GM19099 (cell line): Measurements from ENCODE around the gene CERS2.

Source experiments
- POLR2A ChIP-seq: IDR thresholded peaks from 3 replicates; pipeline ENCODE4 v1.6.1; 2011; ENCODE audit warnings: low read depth; ENCODE audit not compliant: insufficient read length; ENCODE audit errors: extremely low read depth

Gene CERS2

GRCh38 chr1:151001602-151002001 is 27.0 kb upstream of the CERS2 start:
- TF ChIP-seq POLR2A = no peak

GRCh38 chr1:151000408-151000807 is 25.8 kb upstream of the CERS2 start:
- no peak for TF ChIP-seq POLR2A

- no peak for TF ChIP-seq POLR2A
Measured at GRCh38 chr1:150999926-151000325, 25.3 kb upstream of the CERS2 start.

GRCh38 chr1:150999051-150999674 is 24.5 kb upstream of the CERS2 start:
- no peak for TF ChIP-seq POLR2A

- no peak for TF ChIP-seq POLR2A
Measured at GRCh38 chr1:150997949-150998348, 23.3 kb upstream of the CERS2 start.

- no peak for TF ChIP-seq POLR2A
Measured at GRCh38 chr1:150997126-150997872, 22.7 kb upstream of the CERS2 start.

GRCh38 chr1:150995896-150996295 is 21.3 kb upstream of the CERS2 start:
- TF ChIP-seq POLR2A = no peak

- TF ChIP-seq POLR2A = no peak
Measured at GRCh38 chr1:150995460-150995859, 20.8 kb upstream of the CERS2 start.

- TF ChIP-seq POLR2A = no peak
Measured at GRCh38 chr1:150994248-150994647, 19.6 kb upstream of the CERS2 start.

- TF ChIP-seq POLR2A = no peak
Measured at GRCh38 chr1:150992626-150993025, 18.0 kb upstream of the CERS2 start.

GRCh38 chr1:150987924-150988323 is 13.3 kb upstream of the CERS2 start:
- TF ChIP-seq POLR2A = no peak

- TF ChIP-seq POLR2A = no peak
Measured at GRCh38 chr1:150985179-150985825, 10.7 kb upstream of the CERS2 start.

- TF ChIP-seq POLR2A = no peak
Measured at GRCh38 chr1:150981805-150982712, 7.4 kb upstream of the CERS2 start, which contains the start of gene ANXA9. ANXA9 (plus strand) TSS chr1:150982292; CDS start chr1:150983106, 814 bp downstream.

GRCh38 chr1:150981177-150981804 is 6.7 kb upstream of the CERS2 start:
- TF ChIP-seq POLR2A = no peak
